ENCODE results near the gene TTF2.

GRCh38 chr1:117113199-117113598 is 53.1 kb downstream of the TTF2 start:
- TF ChIP-seq CTCF (IDR thresholded peaks at IDR 0.05; ENCODE audit: borderline replicate concordance, extremely low read depth, low read length, poor library complexity, severe bottlenecking) (no peak), EZH2 (IDR thresholded peaks at IDR 0.05; ENCODE audit: borderline replicate concordance, low read depth, low read length, severe bottlenecking) (no peak)

Data from DND-41 (cell line).